Activated naive CD8-positive, alpha-beta T cell treated with anti-CD3 and anti-CD28 coated beads for 36 hours (primary cell): Measurements from ENCODE around the gene BCAR1. TPM values are rescaled to one million over a fixed set of nuclear protein-coding genes. Genes with fewer than 3 reads are reported as not detected.
"Not testable (repeated sequence)": the region's sequence is repeated elsewhere in the genome, so short reads cannot be mapped to it uniquely, and the experiment has no call there.

Experiments
- DNase-seq: peaks from one replicate; pipeline ENCODE4 v3.0.0; 2021
- H3K27ac Mint-ChIP-seq: one replicate; pipeline ENCODE4 v1.8.0; 2022; ENCODE audit warnings: mild to moderate bottlenecking, moderate library complexity, mixed read lengths
- H3K27me3 Mint-ChIP-seq: one replicate; pipeline ENCODE4 v1.8.0; 2022; ENCODE audit warnings: mild to moderate bottlenecking, mixed read lengths
- H3K36me3 Mint-ChIP-seq: one replicate; pipeline ENCODE4 v1.8.0; 2021; ENCODE audit warnings: mild to moderate bottlenecking, mixed read lengths
- H3K4me1 Mint-ChIP-seq: one replicate; pipeline ENCODE4 v1.8.0; 2021; ENCODE audit warnings: mixed read lengths
- H3K4me3 Mint-ChIP-seq: one replicate; pipeline ENCODE4 v1.8.0; 2022; ENCODE audit warnings: mild to moderate bottlenecking, moderate library complexity, mixed read lengths
- H3K9me3 Mint-ChIP-seq: one replicate; pipeline ENCODE4 v1.8.0; 2022; ENCODE audit warnings: mixed read lengths
- total RNA-seq, 2 experiments: library from RNA; stranded (reverse); gene quantifications; one replicate each; pipeline ENCODE4 v1.2.3, GENCODE V29; 2021

The BCAR1 gene
- total RNA-seq, 2 experiments from 2014 or later: 0.74 to 1.2 TPM

DNA sequence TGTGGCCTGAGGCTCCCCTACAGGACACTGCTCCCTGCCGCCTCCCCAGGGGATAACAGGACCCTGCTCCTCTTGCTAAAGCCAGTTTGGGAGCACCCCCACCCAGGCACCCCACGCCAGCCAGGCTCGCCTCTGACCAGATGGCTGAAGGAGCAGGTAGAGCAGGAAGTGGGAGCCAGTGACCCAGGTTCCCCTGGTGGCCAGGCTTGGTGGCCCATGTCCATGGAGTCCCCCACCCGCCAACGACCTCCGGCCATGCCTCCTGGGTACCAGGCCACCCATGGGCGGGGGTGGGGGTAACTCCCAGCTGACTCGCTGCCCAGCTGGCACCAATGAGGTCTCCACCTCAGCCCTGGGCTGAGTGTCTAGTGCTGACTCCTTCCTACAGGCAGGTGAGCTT is 10.0 kb downstream of the BCAR1 start:
- Mint-ChIP-seq H3K36me3 (no peaks in the 10 kb centered on the region), H3K27me3 (no peaks in the 10 kb centered on the region), H3K4me3 (no peak overlapping the region), H3K27ac (no peak overlapping the region), H3K9me3 (no peaks in the 10 kb centered on the region), H3K4me1 (no peaks in the 10 kb centered on the region)
- DNase-seq: no peak

DNA sequence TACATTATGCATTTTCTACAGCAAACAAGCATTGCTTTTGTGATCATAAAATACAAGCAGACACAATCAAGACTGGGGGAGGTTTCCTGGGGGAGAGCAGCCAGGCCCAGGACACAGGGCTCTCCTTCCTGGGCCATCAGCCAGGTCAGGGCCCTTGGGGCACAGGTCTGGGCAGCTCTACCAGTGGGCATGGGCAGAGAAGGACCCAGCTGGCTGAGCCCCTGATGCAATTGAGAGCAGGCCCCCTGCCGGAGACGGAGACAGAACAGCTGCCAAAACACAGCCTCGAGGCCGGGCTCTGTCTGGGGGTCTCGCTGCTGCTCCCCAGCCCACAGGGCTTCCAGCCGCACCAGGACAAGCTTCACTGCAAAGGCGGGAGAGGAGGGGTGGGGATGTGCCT is 10.8 kb downstream of the BCAR1 start:
- DNase-seq, H3K27ac Mint-ChIP-seq, H3K27me3 Mint-ChIP-seq, H3K36me3 Mint-ChIP-seq, H3K9me3 Mint-ChIP-seq, H3K4me1 Mint-ChIP-seq, H3K4me3 Mint-ChIP-seq: not testable (repeated sequence)

DNA sequence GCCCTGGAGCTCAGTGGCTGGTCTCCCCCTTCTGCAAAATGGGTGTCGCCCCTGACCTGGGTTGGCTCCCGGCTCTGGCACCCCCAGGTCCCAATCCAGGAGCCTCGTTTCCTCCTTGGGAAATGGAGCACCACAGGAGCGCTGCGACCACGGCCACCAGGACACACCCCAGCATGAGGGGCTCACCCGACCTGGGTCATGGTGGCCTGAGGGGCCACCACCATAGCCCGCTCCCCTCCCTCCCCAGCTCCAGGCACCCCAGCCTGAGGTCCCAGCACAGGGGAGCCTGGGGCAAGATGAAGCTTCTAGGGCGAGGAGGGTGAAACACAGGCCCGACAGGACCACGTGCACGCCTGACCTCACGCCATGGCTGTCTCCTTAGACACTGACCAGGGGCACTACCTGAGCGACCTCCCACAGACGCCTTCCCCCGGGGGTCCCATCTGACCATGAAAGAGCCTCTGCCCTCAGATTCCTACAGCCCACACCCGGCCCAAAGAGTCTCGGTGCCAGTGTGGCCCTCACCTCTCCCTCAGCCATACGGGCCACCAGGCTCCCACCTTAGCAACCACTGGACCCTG is 11.8 kb downstream of the BCAR1 start:
- Mint-ChIP-seq H3K27ac (no peak overlapping the region), H3K9me3 (no peaks in the 10 kb centered on the region), H3K27me3 (no peaks in the 10 kb centered on the region), H3K36me3 (no peaks in the 10 kb centered on the region), H3K4me1 (peaks cover 4% of the 10 kb centered on the region), H3K4me3 (no peak overlapping the region)
- DNase-seq: no peak

- DNase-seq: no peak
- no peaks in the 10 kb centered on the region for H3K27me3 Mint-ChIP-seq
- no peaks in the 10 kb centered on the region for H3K9me3 Mint-ChIP-seq
- no peak overlapping the region for H3K27ac Mint-ChIP-seq
- no peak overlapping the region for H3K4me3 Mint-ChIP-seq
- H3K4me1 Mint-ChIP-seq: peaks cover 4% of the 10 kb centered on the region
- no peaks in the 10 kb centered on the region for H3K36me3 Mint-ChIP-seq
Observed at GRCh38 chr16:75238853-75239541, 12.4 kb downstream of the BCAR1 start.

- DNase-seq: no peak
- Mint-ChIP-seq H3K9me3 (no peaks in the 10 kb centered on the region), H3K27me3 (no peaks in the 10 kb centered on the region), H3K4me3 (no peak overlapping the region), H3K36me3 (peaks cover 1% of the 10 kb centered on the region), H3K4me1 (peaks cover 5% of the 10 kb centered on the region), H3K27ac (no peak overlapping the region)
Observed at GRCh38 chr16:75238132-75238852, 13.1 kb downstream of the BCAR1 start.

- DNase-seq: no peak
- peaks cover 1% of the 10 kb centered on the region for H3K36me3 Mint-ChIP-seq
- no peaks in the 10 kb centered on the region for H3K9me3 Mint-ChIP-seq
- no peak overlapping the region for H3K4me3 Mint-ChIP-seq
- no peak overlapping the region for H3K27ac Mint-ChIP-seq
- H3K27me3 Mint-ChIP-seq: no peaks in the 10 kb centered on the region
- H3K4me1 Mint-ChIP-seq: peaks cover 5% of the 10 kb centered on the region
Observed at GRCh38 chr16:75237398-75238131, 13.9 kb downstream of the BCAR1 start.

DNA sequence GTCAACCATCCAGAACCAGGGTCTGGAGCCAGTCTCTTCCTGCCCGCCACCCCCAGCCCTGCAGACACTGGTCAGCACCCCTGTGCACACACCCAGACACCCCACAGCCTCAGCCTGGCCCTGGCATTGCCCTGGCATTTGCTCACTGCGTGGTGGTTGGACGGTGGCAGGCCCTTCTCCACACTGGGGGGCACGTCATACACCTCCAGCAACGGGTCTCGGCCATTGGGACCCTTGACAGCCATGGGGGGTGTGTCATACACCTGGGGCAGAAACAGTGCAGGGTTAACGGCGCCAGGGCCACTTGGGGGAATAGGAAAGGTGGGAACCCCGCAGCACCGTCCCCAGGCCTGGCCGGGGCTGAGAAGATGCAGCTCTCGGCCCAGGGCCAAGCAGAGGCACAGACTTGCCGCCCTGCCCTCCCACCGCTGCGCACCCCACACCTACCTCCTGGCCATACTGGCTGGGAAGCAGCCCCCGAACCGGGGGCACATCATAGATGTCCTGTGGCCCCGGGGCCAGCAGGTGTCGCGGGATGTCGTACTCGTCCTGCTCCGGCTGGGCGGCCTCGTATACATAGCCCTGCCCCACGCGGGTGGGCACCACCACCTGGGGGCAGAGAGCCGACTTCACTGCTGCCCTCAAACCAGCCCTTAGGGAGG is 14.6 kb downstream of the BCAR1 start:
- no peaks in the 10 kb centered on the region for H3K27me3 Mint-ChIP-seq
- peaks cover 5% of the 10 kb centered on the region for H3K4me1 Mint-ChIP-seq
- H3K36me3 Mint-ChIP-seq: peaks cover 1% of the 10 kb centered on the region
- no peak overlapping the region for H3K27ac Mint-ChIP-seq
- H3K9me3 Mint-ChIP-seq: no peaks in the 10 kb centered on the region
- DNase-seq: no peak
- no peak overlapping the region for H3K4me3 Mint-ChIP-seq

GRCh38 chr16:75236232-75236631 is 15.2 kb downstream of the BCAR1 start:
- Mint-ChIP-seq H3K27ac (no peak overlapping the region), H3K9me3 (no peaks in the 10 kb centered on the region), H3K27me3 (no peaks in the 10 kb centered on the region), H3K4me3 (no peak overlapping the region), H3K4me1 (peaks cover 5% of the 10 kb centered on the region), H3K36me3 (peaks cover 1% of the 10 kb centered on the region)
- DNase-seq: peak; percentile 46

- Mint-ChIP-seq H3K27ac (no peak overlapping the region), H3K27me3 (no peaks in the 10 kb centered on the region), H3K9me3 (no peaks in the 10 kb centered on the region), H3K36me3 (peaks cover 1% of the 10 kb centered on the region), H3K4me1 (peaks cover 5% of the 10 kb centered on the region), H3K4me3 (no peak overlapping the region)
- DNase-seq: no peak
Observed at GRCh38 chr16:75235721-75236193, 15.7 kb downstream of the BCAR1 start.

GRCh38 chr16:75234856-75235696 is 16.3 kb downstream of the BCAR1 start:
- Mint-ChIP-seq H3K9me3 (no peaks in the 10 kb centered on the region), H3K4me1 (peaks cover 5% of the 10 kb centered on the region), H3K4me3 (no peak overlapping the region), H3K27ac (no peak overlapping the region), H3K36me3 (peaks cover 1% of the 10 kb centered on the region), H3K27me3 (no peaks in the 10 kb centered on the region)
- DNase-seq: no peak

- Mint-ChIP-seq H3K27ac (no peak overlapping the region), H3K9me3 (no peaks in the 10 kb centered on the region), H3K4me1 (peaks cover 5% of the 10 kb centered on the region), H3K36me3 (peaks cover 1% of the 10 kb centered on the region), H3K27me3 (no peaks in the 10 kb centered on the region), H3K4me3 (no peak overlapping the region)
- DNase-seq: no peak
Observed at GRCh38 chr16:75233611-75233938, 17.8 kb downstream of the BCAR1 start.

GRCh38 chr16:75231570-75231969 is 19.9 kb downstream of the BCAR1 start:
- Mint-ChIP-seq H3K27me3 (no peaks in the 10 kb centered on the region), H3K9me3 (no peaks in the 10 kb centered on the region), H3K27ac (no peak overlapping the region), H3K36me3 (peaks cover 1% of the 10 kb centered on the region), H3K4me3 (no peak overlapping the region), H3K4me1 (peaks cover 5% of the 10 kb centered on the region)
- no peak for DNase-seq

DNA sequence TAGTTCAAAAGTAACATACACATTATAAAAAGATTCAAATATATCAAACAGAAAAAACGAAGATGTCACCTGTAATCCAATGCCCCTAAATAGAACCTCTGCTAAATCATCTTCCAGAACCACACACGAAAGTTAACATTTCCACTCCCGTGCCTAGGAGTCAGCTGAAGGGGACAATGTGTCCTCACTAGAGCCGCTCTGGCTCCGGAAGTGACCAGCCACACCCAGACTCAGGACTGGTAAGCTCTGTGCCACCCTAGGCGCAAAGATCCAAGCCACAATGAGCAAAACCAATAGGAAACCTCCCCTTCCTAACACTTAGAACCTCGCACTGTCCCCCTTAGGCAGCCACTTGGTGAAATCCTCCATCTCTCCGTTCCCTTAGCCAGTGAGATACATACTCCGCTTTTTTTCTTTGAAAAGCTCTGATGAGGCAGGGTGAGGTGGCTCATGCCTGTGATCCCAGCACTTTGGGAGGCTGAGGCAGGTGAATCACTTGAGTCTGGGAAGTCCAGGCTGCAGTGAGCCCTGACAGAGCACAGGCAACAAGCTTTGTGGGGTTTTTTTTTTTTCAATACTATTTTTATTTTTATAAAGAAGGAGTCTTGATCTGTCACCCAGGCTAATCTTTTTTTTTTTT is 20.8 kb downstream of the BCAR1 start:
- Mint-ChIP-seq H3K4me3 (no peak overlapping the region), H3K4me1 (peaks cover 1% of the 10 kb centered on the region), H3K9me3 (no peaks in the 10 kb centered on the region), H3K27me3 (no peaks in the 10 kb centered on the region), H3K27ac (no peak overlapping the region), H3K36me3 (peaks cover 1% of the 10 kb centered on the region)
- no peak for DNase-seq
